PC-9 (cell line): Measurements from ENCODE around the gene CCDC106. TPM values are rescaled to one million over a fixed set of nuclear protein-coding genes. Genes with fewer than 3 reads are reported as not detected.

Experiments
- BruUV-seq: library from RNA; stranded (reverse); fragments of 400-500 nt; replicated peaks from 2 replicates; lab custom pipeline; 2021; lab: Mats Ljungman, UMichigan
- CTCF ChIA-PET: fragments of 300-600 bp; sonication (Branson Sonifier 250); formaldehyde crosslinking; loops from one replicate; lab custom pipeline; 2022; ENCODE audit warnings: antibody characterized with exemption; lab: Charles Lee
- POLR2A ChIA-PET: fragments of 300-600 bp; sonication (Branson Sonifier 250); formaldehyde crosslinking; loops from one replicate; lab custom pipeline; 2022; ENCODE audit warnings: antibody characterized with exemption; ENCODE audit not compliant: unreplicated experiment; lab: Charles Lee
- DNase-seq, 2 experiments: peaks; one replicate each; pipeline versions ENCODE4 v3.0.0 to v3.0.0-alpha.2; 2015 to 2022; ENCODE audit warnings: mixed read lengths in 1 of 2
- H2AFZ ChIP-seq: fragments of 200-600 bp; sonication (generic); 2 replicates; pipeline ENCODE4 v1.8.1; 2017; ENCODE audit warnings: antibody characterized with exemption
- H3F3A ChIP-seq: fragments of 200-600 bp; sonication (generic); 2 replicates; pipeline ENCODE4 v1.8.1; 2017; ENCODE audit warnings: antibody characterized with exemption, mild to moderate bottlenecking, low read depth; ENCODE audit not compliant: insufficient read depth
- H3K27ac ChIP-seq: fragments of 200-600 bp; sonication (generic); 2 replicates; pipeline ENCODE4 v1.6.1; 2016; ENCODE audit warnings: mixed run types
- H3K27me3 ChIP-seq: fragments of 200-600 bp; sonication (generic); 2 replicates; pipeline ENCODE4 v1.6.1; 2016; ENCODE audit warnings: low read depth, mixed run types; ENCODE audit not compliant: insufficient read depth
- H3K36me3 ChIP-seq: fragments of 200-600 bp; sonication (generic); 2 replicates; pipeline ENCODE4 v1.6.1; 2016; ENCODE audit warnings: low read depth, mixed run types
- H3K4me1 ChIP-seq: fragments of 200-600 bp; sonication (generic); replicated peaks from 2 replicates; pipeline ENCODE4 v1.6.1; 2016; ENCODE audit warnings: mixed run types; ENCODE audit not compliant: insufficient read depth
- H3K4me2 ChIP-seq: fragments of 200-600 bp; sonication (generic); 2 replicates; pipeline ENCODE4 v1.6.1; 2017; ENCODE audit warnings: mixed run types
- H3K4me3 ChIP-seq: fragments of 200-600 bp; sonication (generic); 2 replicates; pipeline ENCODE4 v1.6.1; 2016; ENCODE audit warnings: mixed run types
- H3K79me2 ChIP-seq: fragments of 200-600 bp; sonication (generic); 2 replicates; pipeline ENCODE4 v1.6.1; 2017; ENCODE audit warnings: low read depth, mixed run types
- H3K9me2 ChIP-seq: fragments of 200-600 bp; sonication (generic); 2 replicates; pipeline ENCODE4 v1.8.1; 2017; ENCODE audit warnings: mild to moderate bottlenecking; ENCODE audit not compliant: insufficient read depth
- H3K9me3 ChIP-seq: fragments of 200-600 bp; sonication (generic); 2 replicates; pipeline ENCODE4 v1.8.1; 2016; ENCODE audit warnings: low read depth; ENCODE audit not compliant: insufficient read depth
- H4K20me1 ChIP-seq: fragments of 200-600 bp; sonication (generic); 2 replicates; pipeline ENCODE4 v1.8.1; 2017; ENCODE audit not compliant: insufficient read depth
- CTCF ChIP-seq: fragments of 200-600 bp; sonication (generic); conservative IDR thresholded peaks from 2 replicates; pipeline ENCODE4 v1.6.1; 2017; ENCODE audit warnings: mixed run types, antibody characterized with exemption, mild to moderate bottlenecking, moderate library complexity
- EZH2 ChIP-seq: fragments of 200-600 bp; sonication (generic); IDR thresholded peaks from 2 replicates; pipeline ENCODE4 v1.8.0; 2017; ENCODE audit warnings: antibody characterized with exemption, low read depth
- intact Hi-C: fragments of 100-400 bp; cut with micrococcal nuclease; formaldehyde crosslinking; loops from one replicate; pipeline ENCODE4 v1.10.0; 2022; ENCODE audit not compliant: unreplicated experiment
- total RNA-seq: library from RNA; stranded (reverse); gene quantifications from 2 replicates; pipeline ENCODE4 v1.2.3, GENCODE V29; 2021

Gene CCDC106
- total RNA-seq, 1 experiment from 2014 or later = 3.2 TPM

DNA sequence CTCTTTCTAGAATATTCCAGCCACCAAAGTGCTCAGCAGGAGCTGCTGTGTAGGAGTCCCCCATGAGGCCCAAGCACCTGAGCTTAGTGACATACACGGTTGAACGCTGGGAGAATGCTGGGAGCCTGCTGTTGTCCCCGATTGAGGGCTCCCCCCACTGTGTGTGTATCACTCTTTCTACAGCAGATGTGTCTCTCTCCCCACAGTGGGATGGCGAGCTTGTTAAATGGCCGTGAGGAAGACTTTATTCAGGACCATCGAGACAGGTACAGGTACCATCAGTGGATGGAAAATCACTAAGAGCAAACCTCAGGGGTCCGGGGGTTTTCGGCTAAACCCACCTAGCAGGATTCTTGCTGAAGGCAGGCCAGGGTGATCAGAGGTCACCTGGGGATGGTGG is 49.7 kb downstream of the CCDC106 start:
- H3K9me3 ChIP-seq = no peaks in the 10 kb centered on the region
- no peak overlapping the region for H3K4me3 ChIP-seq
- H3K27me3 ChIP-seq = no peaks in the 10 kb centered on the region
- peaks cover 12% of the 10 kb centered on the region; the same call in 1 of the 2 replicates for H3K36me3 ChIP-seq
- BruUV-seq = no TSS peak
- H2AFZ ChIP-seq = no peak overlapping the region
- no peak overlapping the region for H3K4me2 ChIP-seq
- H3K79me2 ChIP-seq = no peaks in the 10 kb centered on the region
- CTCF ChIA-PET = no interaction called here
- intact Hi-C loops = no loop called here
- no peaks in the 10 kb centered on the region for H3K4me1 ChIP-seq
- no peaks in the 10 kb centered on the region for H3F3A ChIP-seq
- TF ChIP-seq EZH2 (no peak), CTCF (no peak)
- no peaks in the 10 kb centered on the region for H3K9me2 ChIP-seq
- DNase-seq = no peak
- H4K20me1 ChIP-seq = peaks cover 3% of the 10 kb centered on the region; the same call in 1 of the 2 replicates
- POLR2A ChIA-PET = interaction anchor here (0.6 kb wide), 1 partner anchor 95 kb away, joined by 8 read pairs; no protein-coding TSS in a partner anchor
- no peak overlapping the region for H3K27ac ChIP-seq

DNA sequence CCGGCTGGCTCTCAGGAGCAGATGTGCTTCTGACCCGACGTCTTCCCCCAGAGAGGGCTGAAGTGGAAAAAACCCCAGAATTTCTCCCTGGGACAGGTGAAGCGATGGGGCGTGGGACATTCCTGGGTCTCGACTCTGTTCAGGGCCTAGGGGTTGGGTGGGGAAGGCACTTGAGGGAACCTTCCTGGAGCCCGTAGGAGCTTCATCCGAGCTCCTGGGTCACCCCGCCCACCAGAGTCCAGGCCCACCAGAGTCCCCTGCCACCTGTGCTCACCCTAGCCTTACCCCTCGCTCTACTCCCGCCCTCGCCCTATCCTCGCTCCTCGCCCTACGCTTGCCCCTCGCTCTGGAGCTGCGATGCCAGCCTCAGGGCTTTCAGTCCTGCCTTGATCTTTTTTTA is 50.2 kb downstream of the CCDC106 start:
- no peak for DNase-seq
- no peak overlapping the region for H3K27ac ChIP-seq
- H3K4me2 ChIP-seq = no peak overlapping the region
- POLR2A ChIA-PET = interaction anchor here (0.5 kb wide), 1 partner anchor 572 kb away, joined by 4 read pairs; no protein-coding TSS in a partner anchor
- intact Hi-C loops = no loop called here
- H3K27me3 ChIP-seq = no peaks in the 10 kb centered on the region
- H4K20me1 ChIP-seq = 0 out of 2 replicates have a peak, but pooled peaks cover 3% of the 10 kb centered on the region
- no peaks in the 10 kb centered on the region for H3K79me2 ChIP-seq
- H3K4me3 ChIP-seq = no peak overlapping the region
- no peaks in the 10 kb centered on the region for H3K9me2 ChIP-seq
- no peaks in the 10 kb centered on the region for H3F3A ChIP-seq
- CTCF ChIA-PET = no interaction called here
- TF ChIP-seq EZH2 (no peak), CTCF (no peak)
- H3K36me3 ChIP-seq = peaks cover 12% of the 10 kb centered on the region; the same call in 1 of the 2 replicates
- BruUV-seq = no TSS peak
- no peak overlapping the region for H2AFZ ChIP-seq
- no peaks in the 10 kb centered on the region for H3K9me3 ChIP-seq
- H3K4me1 ChIP-seq = no peaks in the 10 kb centered on the region

- ChIA-PET CTCF (no interaction called here), POLR2A (no interaction called here)
- Histone ChIP-seq H3K27me3 (no peaks in the 10 kb centered on the region), H2AFZ (no peak overlapping the region), H4K20me1 (0 out of 2 replicates have a peak, but pooled peaks cover 3% of the 10 kb centered on the region), H3K4me2 (no peak overlapping the region), H3K27ac (no peak overlapping the region), H3K36me3 (peaks cover 12% of the 10 kb centered on the region; the same call in 1 of the 2 replicates), H3F3A (no peaks in the 10 kb centered on the region), H3K9me2 (no peaks in the 10 kb centered on the region), H3K9me3 (no peaks in the 10 kb centered on the region), H3K79me2 (no peaks in the 10 kb centered on the region), H3K4me3 (no peak overlapping the region), H3K4me1 (no peaks in the 10 kb centered on the region)
- TF ChIP-seq CTCF (no peak), EZH2 (no peak)
- DNase-seq = no peak
- BruUV-seq = no TSS peak
- intact Hi-C loops = no loop called here
These were observed 51.2 kb downstream of the CCDC106 start for GRCh38 chr19:55699221-55699620.
